Common myeloid progenitor, CD34-positive (primary cell): ENCODE results near the gene GPD1L.
"Not testable (repeated sequence)": the region's sequence is repeated elsewhere in the genome, so short reads cannot be mapped to it uniquely, and the experiment has no call there.

Experiments
- CTCF ChIA-PET: fragments of 350-600 bp; sonication (Branson Sonifier 250); formaldehyde crosslinking; loops from one replicate; lab custom pipeline; 2021; ENCODE audit warnings: antibody characterized with exemption; lab: Charles Lee
- POLR2A ChIA-PET: fragments of 350-600 bp; sonication (Branson Sonifier 250); formaldehyde crosslinking; loops from one replicate; lab custom pipeline; 2021; ENCODE audit warnings: antibody characterized with exemption; lab: Charles Lee
- DNase-seq, 3 donors: peaks; one replicate each; pipeline versions ENCODE4 v3.0.0 to v3.0.0-alpha.2; 2013
- H3K27ac ChIP-seq, 2 experiments: 1 replicate in 1 of 2; 2 replicates in 1 of 2; pipeline ENCODE4 v1.7.0; 2013; ENCODE audit warnings: inconsistent platforms in 2 of 2, low read length in 2 of 2, mild to moderate bottlenecking in 2 of 2, low read depth in 1 of 2, moderate library complexity in 1 of 2; ENCODE audit not compliant: severe bottlenecking in 2 of 2, insufficient read depth in 1 of 2, poor library complexity in 1 of 2
- H3K27me3 ChIP-seq, 5 experiments: replicated peaks in 2 of 5; 1 replicate in 3 of 5; 2 replicates in 2 of 5; pipeline versions ENCODE4 v1.6.1 to v1.7.0; 2013; ENCODE audit warnings: low read length in 4 of 5, mild to moderate bottlenecking in 2 of 5, moderate library complexity in 2 of 5, inconsistent platforms in 1 of 5; ENCODE audit not compliant: insufficient read depth in 5 of 5, control insufficient read depth in 4 of 5
- H3K36me3 ChIP-seq, 4 experiments: 1 replicate in 2 of 4; 2 replicates in 2 of 4; pipeline versions ENCODE4 v1.6.1 to v1.7.0; 2013; ENCODE audit warnings: low read length in 3 of 4, control low read depth in 1 of 4, mild to moderate bottlenecking in 1 of 4; ENCODE audit not compliant: control insufficient read depth in 4 of 4, insufficient read depth in 4 of 4
- H3K4me1 ChIP-seq, 4 experiments: 1 replicate in 3 of 4; 2 replicates in 1 of 4; pipeline versions ENCODE4 v1.6.1 to v1.7.1; 2013; ENCODE audit warnings: low read length in 3 of 4, mild to moderate bottlenecking in 3 of 4, control low read depth in 1 of 4, inconsistent platforms in 1 of 4, moderate library complexity in 1 of 4; ENCODE audit not compliant: control insufficient read depth in 4 of 4, insufficient read depth in 4 of 4; ENCODE audit errors: control extremely low read depth in 1 of 4
- H3K4me3 ChIP-seq, 7 experiments: 1 replicate in 4 of 7; 2 replicates in 3 of 7; pipeline versions ENCODE4 v1.5.1 to v1.7.0; 2013; ENCODE audit warnings: mild to moderate bottlenecking in 7 of 7, low read length in 6 of 7, moderate library complexity in 6 of 7, inconsistent platforms in 2 of 7, low read depth in 2 of 7, control low read depth in 1 of 7; ENCODE audit not compliant: insufficient read depth in 4 of 7, control insufficient read depth in 1 of 7; ENCODE audit errors: extremely low read depth in 1 of 7
- H3K9me3 ChIP-seq, 5 experiments: 1 replicate in 4 of 5; 2 replicates in 1 of 5; pipeline versions ENCODE4 v1.6.1 to v1.7.1; 2013; ENCODE audit warnings: low read length in 4 of 5, mild to moderate bottlenecking in 2 of 5, inconsistent platforms in 1 of 5, low read depth in 1 of 5, moderate library complexity in 1 of 5; ENCODE audit not compliant: control insufficient read depth in 4 of 5, insufficient read depth in 2 of 5; ENCODE audit errors: control extremely low read depth in 1 of 5
- WGBS: methylation state at CpG from one replicate; pipeline ENCODE4 v1.1.5; 2013; ENCODE audit not compliant: insufficient coverage; 5-methylcytosine and 5-hydroxymethylcytosine counted together

GPD1L gene

GRCh38 chr3:32110233-32110760, 3.9 kb downstream of the GPD1L start:
- Histone ChIP-seq H3K9me3 (peaks cover 0 to under 1% (median 0%) of the 10 kb centered on the region in 5 experiments), H3K4me3 (no peak overlapping the region), H3K4me1 (peaks cover 2 to 20% (median 17%) of the 10 kb centered on the region in 4 experiments), H3K27me3 (no peaks in the 10 kb centered on the region), H3K27ac (no peak overlapping the region), H3K36me3 (no peaks in the 10 kb centered on the region)
- DNase-seq, result no peak
- CTCF ChIA-PET, result no interaction called here
- POLR2A ChIA-PET, result no interaction called here
- WGBS, result 100% methylated on average over 3 of the region's 3 CpGs

GRCh38 chr3:32111560-32111959, 5.1 kb downstream of the GPD1L start:
- POLR2A ChIA-PET, result no interaction called here
- no peak overlapping the region for H3K27ac ChIP-seq
- H3K4me1 ChIP-seq, result peaks cover 2 to 16% (median 14%) of the 10 kb centered on the region in 4 experiments
- no peaks in the 10 kb centered on the region for H3K27me3 ChIP-seq
- WGBS, result 80% methylated on average over 2 of the region's 2 CpGs
- peaks cover 0 to 3% (median 0%) of the 10 kb centered on the region in 5 experiments for H3K9me3 ChIP-seq
- H3K36me3 ChIP-seq, result no peaks in the 10 kb centered on the region
- no peak overlapping the region for H3K4me3 ChIP-seq
- CTCF ChIA-PET, result interaction anchor here (1.4 kb wide), 1 partner anchor 18 kb away, joined by 4 read pairs; no protein-coding TSS in a partner anchor
- DNase-seq, result no peak

DNA sequence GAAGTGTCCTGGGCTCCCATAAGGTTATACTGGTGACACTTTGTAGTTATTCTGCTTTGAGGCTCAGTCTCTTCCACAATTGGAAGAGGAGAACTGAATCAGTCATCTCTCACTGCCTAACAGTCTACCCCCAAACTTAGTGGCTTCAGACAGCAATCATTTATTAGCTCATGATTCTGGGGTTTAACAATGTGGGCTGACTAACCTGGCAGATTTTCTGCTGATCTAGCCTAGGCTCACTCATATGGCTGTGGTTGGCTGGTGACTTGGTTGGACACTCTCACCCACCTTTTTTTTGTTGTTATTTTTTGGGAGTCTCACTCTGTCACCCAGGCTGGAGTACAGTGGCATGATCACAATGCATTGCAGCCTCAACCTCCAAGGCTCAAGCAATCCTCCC, 7.1 kb downstream of the GPD1L start:
- DNase-seq, result no peak
- POLR2A ChIA-PET, result no interaction called here
- Histone ChIP-seq H3K36me3 (no peaks in the 10 kb centered on the region), H3K9me3 (peaks cover 0 to 3% (median 0%) of the 10 kb centered on the region in 5 experiments), H3K4me1 (peaks cover 2 to 7% (median 3%) of the 10 kb centered on the region in 4 experiments), H3K27ac (no peak overlapping the region), H3K27me3 (no peaks in the 10 kb centered on the region), H3K4me3 (no peak overlapping the region)
- CTCF ChIA-PET, result interaction anchor here (1.0 to 1.3 kb wide), 3 partner anchors 16 to 62 kb away, joined by 3 to 4 read pairs (median 4); no protein-coding TSS in a partner anchor

- Histone ChIP-seq H3K4me1 (peaks cover 2 to 7% (median 3%) of the 10 kb centered on the region in 4 experiments), H3K27me3 (no peaks in the 10 kb centered on the region), H3K36me3 (no peaks in the 10 kb centered on the region), H3K4me3 (no peak overlapping the region), H3K9me3 (peaks cover 0 to 3% (median 0%) of the 10 kb centered on the region in 5 experiments), H3K27ac (no peak overlapping the region)
- peak in 1 of 3 donors; percentile 29 for DNase-seq
- ChIA-PET CTCF (interaction anchor here (1.0 to 1.3 kb wide), 3 partner anchors 15 to 62 kb away, joined by 3 to 4 read pairs (median 4); no protein-coding TSS in a partner anchor), POLR2A (no interaction called here)
- WGBS, result 100% methylated on average over 2 of the region's 3 CpGs
Observed at GRCh38 chr3:32113981-32114545, 7.6 kb downstream of the GPD1L start.

DNA sequence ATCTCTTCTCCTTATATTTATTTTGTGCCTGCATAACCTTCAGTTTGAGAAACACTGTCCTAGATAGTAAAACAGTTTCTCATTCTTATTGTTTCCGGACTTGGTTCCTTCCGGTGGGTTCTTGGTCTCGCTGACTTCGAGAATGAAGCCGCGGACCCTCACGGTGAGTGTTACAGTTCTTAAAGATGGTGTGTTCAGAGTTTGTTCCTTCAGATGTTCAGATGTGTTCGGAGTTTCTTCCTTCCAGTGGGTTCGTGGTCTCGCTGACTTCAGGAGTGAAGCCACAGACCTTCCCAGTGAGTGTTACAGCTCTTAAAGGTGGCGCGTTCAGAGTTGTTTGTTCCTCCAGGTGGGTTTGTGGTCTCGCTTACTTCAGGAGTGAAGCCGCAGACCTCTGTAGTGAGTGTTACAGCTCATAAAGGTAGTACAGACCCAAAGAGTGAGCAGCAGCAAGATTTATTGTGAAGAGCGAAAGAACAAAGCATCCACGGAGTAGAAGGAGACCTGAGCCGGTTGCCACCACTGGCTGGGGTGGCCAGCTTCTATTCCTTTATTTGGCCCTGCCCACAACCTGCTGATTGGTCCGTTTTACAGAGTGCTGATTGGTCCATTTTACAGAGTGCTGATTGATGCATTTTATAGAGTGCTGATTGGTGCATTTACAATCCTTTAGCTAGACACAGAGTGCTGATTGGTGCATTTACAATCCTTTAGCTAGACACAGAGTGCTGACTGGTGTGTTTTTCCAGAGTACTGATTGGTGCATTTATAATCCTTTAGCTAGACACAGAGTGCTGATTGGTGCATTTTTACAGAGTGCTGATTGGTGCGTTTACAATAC, 8.3 kb downstream of the GPD1L start:
- H3K9me3 ChIP-seq, CTCF ChIA-PET, POLR2A ChIA-PET, H3K36me3 ChIP-seq, H3K27ac ChIP-seq, H3K27me3 ChIP-seq, H3K4me3 ChIP-seq, H3K4me1 ChIP-seq: not testable (repeated sequence)
- peak in 2 of 3 donors; percentile 19 to 43 for DNase-seq
- 72% methylated on average over 9 of the region's 19 CpGs for WGBS

GRCh38 chr3:32117320-32117719, 10.9 kb downstream of the GPD1L start:
- no peak for DNase-seq
- POLR2A ChIA-PET, result interaction anchor here (1.4 kb wide), 1 partner anchor 11 kb away, joined by 4 read pairs; the partner anchor contains the start of gene GPD1L
- H3K4me3 ChIP-seq, result no peak overlapping the region

More at GRCh38 chr3:32117320-32117719, 10.9 kb downstream of the GPD1L start:
- no peaks in the 10 kb centered on the region for H3K27me3 ChIP-seq
- WGBS, result 100% methylated on average over 1 of the region's 1 CpG
- CTCF ChIA-PET, result interaction anchor here (1.2 kb wide), 1 partner anchor 10 kb away, joined by 5 read pairs; no protein-coding TSS in a partner anchor
- H3K36me3 ChIP-seq, result no peaks in the 10 kb centered on the region
- H3K27ac ChIP-seq, result no peak overlapping the region
- peaks cover 0 to 3% (median 0%) of the 10 kb centered on the region in 5 experiments for H3K9me3 ChIP-seq
- H3K4me1 ChIP-seq, result peaks cover 2 to 18% (median 11%) of the 10 kb centered on the region in 4 experiments
